Endometrium (tissue), 2 donors: ENCODE data around the gene NDUFB8.
"Not testable (repeated sequence)": the region's sequence is repeated elsewhere in the genome, so short reads cannot be mapped to it uniquely, and the experiment has no call there.

Experiments
- FAIRE-seq: peaks from 2 replicates; lab custom pipeline; 2012; peaks lifted over from hg19 to GRCh38; lab: Jason Lieb, UNC
- donor health status: control.
- donor health status: control.

The NDUFB8 gene

DNA sequence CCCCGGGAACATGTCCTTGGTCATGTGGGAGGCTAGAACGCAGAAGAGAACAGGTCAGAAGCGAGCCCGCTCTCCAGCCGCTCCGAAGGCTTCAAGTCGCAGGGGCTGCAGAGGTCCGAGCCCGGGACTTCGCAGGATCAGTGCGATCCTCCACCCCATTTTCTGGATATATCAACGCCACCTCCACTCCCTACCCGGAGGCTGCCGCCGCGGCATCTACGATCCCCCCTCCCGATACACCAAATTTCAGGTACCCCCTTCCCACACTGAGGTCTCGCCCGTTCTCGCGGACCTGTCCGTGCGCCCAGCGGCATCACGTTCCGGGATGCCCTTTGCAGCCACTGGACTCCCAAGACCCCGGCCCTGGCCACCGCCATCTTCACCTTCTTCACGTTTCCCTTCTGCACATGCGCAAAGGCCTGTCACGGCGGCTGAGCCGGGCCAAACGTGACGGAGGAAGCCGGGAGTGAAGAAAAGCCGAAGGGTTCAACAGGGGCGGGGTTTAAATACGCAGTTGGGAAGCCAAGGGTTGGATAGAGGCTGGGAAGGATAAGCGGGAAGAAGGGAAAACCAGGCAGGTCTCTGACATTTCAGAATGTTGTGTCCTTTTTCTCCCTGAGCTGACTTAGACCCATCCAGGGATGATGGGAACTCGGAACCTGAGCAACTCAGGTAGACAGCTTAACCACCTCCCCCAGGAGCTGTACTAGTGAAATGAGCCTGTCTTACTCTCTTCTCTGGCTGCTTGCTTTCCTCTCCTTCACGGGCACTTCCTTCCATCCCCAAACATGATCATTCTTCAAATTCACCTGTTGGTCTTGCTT, at the start of gene NDUFB8:
Gene NDUFB8 (minus strand): TSS at position 397 of the 824 bp plus-strand sequence. CDS start 20 bp downstream, at position 377.
- no peak for FAIRE-seq

DNA sequence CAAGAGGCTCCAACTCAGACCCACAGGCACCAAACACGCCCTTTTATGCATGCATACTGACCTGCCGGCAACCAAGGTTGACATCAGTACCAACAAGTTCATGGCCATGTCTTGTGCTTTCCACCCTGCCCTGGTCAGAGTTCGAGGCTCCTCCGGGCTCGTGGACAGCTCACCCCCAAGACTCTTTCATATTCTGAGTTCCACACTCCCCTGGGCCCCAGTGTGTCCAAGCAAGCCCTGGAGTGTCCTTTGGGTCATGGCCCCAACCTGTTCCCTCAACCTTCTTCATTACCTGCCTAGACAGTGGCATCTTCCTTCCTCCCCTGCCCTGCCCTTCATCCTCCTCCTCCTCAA, 46.6 kb upstream of the NDUFB8 start:
- FAIRE-seq = no peak

DNA sequence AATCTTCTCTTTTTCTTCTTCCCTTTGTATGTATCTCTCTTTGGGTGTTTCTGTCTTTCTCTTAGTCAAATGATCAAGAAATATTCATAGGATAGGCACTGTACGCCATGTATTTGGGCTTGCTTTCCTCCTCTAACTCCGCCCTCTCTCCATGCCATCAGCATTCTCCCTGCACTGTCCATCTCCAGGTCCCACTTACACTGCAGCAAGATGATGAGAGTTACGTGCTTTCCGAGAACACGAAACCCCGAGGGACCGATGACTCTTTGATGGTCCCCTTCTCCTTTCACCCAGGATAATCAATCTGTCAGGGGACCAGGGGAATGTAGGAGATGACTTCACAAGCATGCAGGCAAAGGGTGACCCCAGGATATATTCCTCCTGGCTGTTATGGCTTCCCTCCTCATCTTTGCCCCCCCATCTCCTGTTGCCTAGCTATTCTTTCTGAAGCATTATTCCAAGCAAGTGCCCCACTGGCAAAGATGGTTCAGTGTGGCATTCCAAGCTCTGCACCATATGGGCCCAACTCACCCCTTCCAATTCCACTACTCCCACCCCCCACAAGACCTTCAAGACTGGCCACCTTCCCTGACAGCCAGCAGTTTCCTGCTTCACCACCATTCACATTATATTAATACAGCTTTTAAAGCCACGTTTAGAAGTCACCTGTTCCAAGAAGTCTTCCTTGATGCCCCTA, 46.1 kb upstream of the NDUFB8 start:
- FAIRE-seq = no peak

DNA sequence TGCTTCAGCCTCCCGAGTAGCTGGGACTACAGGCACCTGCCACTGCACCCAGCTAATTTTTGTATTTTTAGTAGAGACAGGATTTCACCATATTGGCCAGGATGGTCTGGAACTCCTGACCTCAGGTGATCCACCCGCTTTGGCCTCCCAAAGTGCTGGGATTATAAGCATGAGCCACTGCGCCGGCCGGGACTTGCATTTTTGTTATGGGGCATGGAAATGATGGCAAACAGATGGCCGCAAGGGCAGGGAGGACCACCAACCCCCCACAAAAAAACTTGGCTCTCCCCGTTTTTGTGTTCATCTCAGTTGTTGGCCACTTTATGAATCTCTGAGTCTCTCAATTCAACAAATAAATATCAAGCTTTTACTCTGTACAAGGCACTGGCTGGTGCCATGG, 45.5 kb upstream of the NDUFB8 start:
- FAIRE-seq = not testable (repeated sequence)

DNA sequence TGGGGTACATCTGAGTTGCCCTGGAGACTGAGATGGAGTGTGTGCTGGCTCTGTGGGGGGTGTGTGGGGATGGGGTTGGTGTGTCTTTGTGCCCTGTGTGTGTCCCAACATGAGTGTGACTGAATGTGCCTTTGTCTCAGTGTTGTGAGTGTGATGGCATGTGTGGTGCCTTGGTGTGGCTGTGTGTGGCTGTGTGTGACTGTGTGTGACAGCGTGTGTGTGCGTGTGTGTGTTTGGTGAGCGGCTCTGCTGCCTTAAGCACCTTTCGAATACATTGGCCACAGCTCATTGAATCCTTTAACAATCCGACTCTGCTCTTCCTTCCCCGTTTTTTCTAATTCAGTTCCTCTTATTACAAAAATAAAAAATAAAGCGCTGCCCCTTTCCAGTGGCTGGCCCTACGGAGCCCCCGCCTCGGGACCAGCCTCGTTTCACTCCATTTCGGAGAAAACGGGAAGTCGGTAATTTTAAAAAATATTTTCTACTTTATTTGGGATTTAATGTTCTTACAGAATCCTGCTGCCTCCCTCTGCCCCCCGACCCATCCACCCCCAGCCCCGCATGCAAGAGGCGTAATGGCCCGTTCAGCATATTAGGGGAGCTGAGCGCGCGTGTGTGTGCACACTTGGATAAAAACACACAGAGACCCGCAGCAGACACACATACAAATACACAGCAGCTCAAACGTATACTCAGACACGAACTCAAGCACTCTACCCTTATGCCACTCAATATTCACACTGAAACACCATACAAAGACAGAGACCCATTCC, 41.6 kb upstream of the NDUFB8 start:
- FAIRE-seq = no peak

DNA sequence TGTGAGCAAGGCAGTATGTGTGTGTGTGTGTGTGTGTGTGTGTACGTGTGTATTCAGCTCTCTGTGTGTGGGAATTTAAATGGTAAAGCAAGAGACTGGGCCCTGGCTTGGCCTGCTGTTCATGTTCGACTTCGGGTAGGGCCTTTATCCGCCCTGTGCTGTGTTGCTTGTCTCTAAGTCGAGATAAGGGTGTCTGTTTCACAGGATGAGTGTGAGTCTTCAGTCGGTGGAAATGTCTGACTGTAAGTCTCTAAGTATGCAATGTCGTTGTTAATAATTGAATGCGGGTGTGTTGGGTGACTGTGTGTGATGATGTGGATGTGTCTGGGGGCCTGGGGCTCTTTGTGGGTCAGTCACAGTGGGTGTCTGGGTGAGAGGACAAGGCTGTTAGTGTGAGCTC, 40.8 kb upstream of the NDUFB8 start:
- no peak for FAIRE-seq

DNA sequence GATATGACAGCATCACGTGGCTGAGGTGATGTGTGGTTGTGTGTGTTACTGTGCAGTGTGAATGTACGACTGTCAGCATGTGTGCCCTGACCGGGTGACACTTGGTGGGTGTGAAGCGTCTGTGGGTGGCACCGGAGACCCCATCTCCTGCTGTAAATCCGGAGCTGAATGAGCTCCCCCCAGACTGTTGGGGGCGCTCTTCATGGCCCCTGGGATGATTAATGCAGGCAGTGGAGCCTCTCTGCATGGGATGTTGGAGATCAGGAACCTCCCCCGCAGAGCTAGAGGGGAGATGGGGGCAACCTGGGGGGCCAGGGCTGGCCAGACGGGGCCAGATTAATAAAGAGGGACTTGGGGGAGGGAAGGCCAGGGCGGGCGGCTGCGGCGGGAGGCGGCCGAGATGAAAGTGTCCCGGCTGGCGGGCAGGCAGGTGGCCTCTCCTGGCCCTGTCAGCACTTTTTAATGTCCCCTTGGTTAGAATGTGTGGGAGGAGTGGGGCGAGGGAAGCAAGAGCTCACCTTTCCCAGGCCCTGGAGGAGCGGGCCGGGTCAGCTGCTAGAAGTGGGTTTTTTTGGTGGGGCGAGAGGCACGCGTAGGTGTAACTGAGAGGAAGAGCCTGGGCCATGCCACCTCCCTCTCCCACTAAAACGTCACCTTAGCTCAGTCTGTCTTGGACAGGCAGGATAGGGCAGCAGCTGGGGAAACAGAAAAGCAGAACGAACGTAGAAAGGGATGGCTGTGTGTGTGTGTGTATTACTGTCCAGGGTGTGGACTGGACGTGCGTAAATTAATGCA, 40.2 kb upstream of the NDUFB8 start:
- FAIRE-seq = no peak

DNA sequence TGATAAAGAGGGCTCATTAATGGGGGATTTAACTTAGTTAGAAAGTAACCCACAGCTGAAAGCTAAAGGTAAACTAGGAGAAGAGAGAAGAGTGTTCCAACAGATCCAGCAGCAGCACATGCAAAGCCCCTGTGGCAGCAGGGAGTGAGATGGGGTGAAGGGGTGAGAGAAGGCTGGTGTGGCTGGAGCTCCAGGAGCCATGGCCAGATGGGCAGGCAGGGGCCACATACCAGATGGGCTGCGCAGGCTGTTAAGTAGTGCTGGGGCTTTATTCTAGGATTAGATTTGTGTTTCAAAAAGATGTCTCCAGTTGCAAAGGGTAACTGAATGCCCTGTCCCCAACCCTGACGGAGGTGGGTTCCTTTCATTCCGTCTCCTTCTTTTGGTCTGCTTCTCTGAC, 39.2 kb upstream of the NDUFB8 start:
- no peak for FAIRE-seq

DNA sequence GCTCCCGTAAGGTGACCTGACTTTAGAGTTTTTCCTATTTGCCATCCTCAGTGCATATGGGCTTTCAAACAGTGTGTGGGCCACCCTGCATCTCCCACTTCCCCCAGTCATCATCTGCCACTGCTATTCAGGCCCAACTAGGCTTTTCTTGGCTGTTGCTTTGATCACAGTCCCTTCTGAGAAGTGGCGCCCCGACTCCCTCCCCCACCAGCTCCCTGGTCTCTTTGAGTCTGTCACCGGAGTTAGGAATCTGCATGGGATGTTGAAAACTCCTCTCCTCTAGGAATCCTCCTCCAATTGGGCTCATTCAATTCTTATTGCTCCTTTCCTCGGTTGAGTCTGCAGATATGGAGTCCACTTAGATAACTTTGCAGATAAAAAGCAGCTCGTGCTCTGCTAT, 38.2 kb upstream of the NDUFB8 start:
- FAIRE-seq = no peak

DNA sequence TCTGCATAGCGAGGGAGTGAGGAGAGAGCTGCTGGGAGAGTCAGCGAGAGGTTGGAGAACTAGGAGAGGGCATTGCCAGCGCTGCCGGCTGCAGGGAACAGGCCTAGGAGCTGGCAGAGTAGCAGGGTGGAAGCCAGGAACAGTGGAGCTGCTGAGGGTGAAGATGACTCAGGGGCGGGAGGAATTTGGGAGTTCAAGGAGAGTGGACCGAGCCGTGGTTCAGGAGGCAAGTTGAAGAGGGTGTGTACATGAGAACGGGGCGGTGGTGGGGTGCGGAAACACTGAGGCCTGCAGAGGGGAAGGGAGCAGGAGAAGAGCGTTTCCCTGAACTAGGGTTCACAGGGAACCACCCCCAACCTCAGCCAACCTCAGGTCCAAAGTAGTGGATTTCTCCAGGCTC, 37.6 kb upstream of the NDUFB8 start:
- no peak for FAIRE-seq

DNA sequence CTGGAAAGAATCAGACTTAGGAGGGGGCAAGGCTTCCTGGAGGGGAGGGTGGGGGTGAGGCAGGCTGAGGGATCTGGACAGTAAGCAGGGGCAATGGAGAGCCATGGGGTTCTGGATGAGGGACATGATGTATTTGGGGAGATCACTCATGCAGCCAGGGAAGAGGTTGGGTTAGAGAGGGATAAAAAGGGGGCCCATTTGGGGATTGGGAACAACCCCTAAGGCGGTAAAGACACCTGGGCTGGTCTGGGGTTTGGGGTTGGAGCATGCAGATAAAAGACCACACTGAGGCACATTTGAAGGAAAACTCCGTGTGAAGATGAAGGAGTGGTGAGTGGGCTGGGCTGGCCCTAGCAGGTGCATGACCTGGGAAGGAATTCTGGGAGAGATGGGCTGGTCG, 36.9 kb upstream of the NDUFB8 start:
- no peak for FAIRE-seq

DNA sequence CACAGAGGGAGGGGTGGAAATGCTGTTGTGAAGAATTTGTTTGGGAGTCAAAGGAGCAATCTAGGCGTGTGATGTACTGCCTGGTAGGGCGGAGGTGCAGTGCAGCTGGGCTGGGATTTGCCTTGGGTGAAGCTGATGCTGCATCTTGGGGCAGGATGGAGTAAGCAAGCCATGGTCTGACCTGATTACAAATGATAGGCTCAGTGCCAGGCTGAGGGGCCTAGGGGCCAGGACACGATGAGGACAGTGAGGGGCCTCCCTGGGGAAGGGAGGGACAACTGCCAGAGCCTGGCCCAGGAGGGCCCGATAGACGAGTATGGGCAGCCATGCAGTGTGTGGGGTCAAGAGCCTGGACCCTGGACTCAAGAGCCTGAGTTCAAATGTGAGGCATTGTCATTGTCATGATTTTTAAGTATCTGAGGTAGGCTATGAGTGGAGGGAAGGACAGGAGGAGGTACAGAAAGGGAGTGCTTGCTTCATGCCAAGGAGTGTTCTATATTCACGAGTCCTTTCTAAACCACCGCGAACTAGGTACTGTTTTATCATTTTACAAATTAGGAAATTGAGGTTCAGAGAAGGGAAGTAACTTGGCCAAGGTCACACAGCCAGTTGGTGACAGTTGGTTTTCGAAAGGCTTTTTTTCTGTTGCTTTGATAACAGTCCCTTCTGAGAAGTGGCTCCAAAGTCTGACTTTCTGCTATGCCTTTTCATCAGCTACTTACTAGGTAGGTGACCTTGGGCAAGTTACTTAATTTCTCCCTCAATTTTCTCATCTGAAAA, 35.7 kb upstream of the NDUFB8 start:
- no peak for FAIRE-seq

DNA sequence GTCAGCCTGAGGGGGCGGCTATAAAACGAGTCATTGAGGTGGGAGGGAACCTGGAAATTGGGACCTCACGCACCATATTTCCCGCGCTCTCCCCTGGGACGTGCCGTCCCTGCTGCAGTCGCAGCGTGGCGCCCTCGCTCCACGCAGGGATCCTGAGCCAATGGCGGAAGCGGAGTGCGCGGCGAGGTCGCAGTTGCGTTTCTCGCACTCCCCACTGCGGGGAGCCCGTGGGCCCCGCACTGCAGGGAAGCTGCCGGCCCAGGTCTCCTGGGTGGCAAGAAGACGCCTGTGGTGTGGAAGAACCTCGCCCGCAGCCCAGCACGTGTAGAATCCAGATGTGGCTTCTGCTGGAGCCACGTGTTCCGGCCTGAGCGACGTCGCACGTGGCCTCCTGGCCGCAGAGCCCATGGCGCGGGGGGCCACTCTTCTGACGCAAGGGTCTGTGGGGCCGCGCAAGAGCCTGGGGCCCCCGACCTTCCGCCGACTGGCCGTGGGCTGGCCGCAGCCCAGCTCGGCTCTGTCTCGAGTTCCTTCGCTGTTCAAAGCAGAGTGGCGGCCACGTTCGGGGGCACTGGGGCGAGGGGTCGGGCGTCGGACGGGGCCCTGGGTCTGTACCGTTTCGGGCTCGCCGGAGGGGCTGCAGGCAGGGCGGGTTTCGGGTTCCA, 32.5 kb upstream of the NDUFB8 start:
- FAIRE-seq = no peak

DNA sequence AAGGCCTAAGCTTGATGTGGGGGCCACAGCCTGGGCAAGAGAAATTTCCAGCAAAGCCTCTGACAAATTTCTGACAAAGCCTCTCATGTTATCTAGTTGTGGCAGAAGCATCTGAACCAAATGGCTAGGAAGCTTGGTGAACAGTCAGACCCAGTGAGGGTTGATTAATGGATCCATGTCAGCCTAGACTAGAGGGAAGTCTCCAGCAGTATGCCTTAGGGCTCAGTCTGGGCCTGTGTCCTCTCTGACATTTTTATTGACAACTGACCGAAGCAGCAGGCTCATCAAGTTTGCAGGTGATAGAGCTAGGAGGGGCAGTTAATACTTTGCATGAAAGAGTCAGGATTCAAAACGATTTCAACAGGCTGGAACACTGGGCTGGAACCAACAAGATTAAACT, 31.3 kb upstream of the NDUFB8 start:
- no peak for FAIRE-seq

DNA sequence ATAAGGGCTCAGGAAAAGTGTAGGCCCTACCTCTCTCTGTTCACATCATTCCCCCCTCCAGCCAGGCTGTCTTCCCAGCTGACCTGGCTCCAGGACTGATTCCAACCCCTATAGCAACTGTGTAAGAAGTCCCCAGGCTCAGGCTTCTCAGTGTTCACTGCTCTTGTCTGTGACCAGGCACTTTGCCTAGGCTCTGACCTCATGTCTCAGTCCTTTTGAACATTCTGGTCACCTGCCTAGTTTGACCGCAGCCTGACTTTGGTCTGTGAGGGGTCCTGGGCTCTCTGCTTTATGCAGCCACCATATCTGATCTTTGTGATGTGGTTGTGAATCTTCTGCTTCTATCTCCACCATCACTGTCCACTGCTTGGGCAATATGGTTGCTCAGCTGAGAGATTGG, 30.6 kb upstream of the NDUFB8 start:
- FAIRE-seq = no peak

DNA sequence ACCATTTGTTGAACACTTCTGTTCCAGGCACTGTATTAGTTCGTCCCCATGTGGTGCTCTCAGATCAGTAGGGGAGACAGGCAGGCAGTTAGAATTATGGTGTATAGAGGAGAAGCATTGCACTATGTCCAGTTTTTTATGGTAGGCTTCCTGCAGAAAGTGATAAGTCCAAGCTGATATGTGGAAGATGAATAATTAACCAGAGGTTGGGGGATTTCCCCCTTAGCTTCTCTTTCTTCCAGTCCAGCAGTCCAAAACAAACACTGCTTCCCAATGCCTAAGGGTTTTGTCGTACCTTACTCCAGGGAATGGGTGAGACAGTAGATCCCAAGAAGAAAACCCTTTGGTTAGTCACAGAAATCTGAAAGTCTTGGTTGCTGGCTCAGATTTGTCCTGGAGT, 25.2 kb upstream of the NDUFB8 start:
- FAIRE-seq = no peak

DNA sequence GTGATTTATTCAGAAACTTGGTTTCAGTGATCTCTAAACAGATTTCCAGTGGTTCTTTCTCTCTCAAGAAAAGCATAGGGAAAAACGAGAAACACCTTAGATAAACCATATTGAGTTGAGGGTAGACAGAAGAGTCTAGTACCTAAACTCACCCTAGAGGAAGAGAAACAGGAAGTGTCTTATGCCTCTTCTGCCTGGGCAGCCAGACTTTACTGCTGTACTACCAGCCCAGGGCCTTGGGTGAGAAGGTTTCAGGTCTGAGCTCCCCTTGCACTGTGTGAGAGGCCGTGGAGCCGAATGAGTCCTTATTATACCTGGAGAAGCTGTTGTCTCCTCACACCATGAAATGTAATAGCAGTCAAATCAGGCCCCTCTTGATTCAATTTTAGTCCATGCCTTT, 24.3 kb upstream of the NDUFB8 start:
- no peak for FAIRE-seq

DNA sequence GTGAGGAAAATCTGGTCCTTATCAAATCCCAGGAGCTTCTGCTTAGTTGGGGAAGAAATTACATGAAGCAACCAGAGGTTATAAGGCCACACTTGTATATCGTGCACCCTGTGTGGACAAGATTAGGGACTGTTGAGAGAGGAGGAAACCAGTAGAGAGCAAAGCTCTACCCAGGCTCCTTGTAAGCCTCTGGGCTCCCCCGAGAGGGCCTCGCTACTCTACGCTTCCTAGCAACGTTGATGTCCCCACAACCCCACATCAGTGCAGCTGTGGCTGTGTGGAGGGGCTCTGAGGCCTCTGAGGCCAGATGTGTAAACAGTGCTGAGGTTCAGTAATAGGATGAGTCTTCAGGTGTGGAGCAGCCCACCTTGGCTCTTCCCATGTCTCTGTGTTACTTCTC, 22.1 kb upstream of the NDUFB8 start:
- FAIRE-seq = no peak

DNA sequence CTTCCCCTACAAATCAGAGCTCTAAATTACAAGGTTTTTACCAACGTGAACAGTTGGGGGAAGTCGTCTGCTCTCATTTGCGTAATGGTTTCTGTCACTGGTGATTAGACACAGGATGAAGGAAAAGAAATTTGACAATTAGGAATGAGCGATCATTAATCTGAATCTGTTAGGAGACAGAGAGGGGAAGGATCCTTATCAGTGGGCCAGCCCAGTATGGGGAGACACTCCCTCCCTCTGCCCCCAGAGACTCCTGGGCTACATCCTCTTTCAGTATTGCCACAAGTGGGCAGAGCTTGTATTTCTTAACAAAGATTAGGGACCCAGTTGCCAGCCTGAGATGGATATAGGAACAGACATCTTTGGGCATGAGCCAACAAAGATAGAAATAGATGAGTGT, 21.5 kb upstream of the NDUFB8 start:
- FAIRE-seq = no peak

DNA sequence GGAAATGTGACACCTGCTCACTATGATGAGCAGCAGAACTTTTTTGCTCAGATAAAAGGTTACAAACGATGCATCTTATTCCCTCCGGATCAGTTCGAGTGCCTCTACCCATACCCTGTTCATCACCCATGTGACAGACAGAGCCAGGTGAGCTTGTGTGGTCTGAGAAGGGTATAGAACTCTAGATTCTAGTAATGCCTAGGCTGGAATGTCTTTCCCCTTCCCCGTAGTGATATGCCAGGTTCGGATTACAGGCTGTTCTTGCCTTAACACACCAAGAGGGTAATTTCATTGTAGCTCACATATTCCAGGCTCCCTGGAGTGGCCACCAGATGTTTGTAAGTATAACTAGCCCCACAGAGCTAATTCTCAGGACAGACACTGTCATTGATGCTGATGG, 15.3 kb upstream of the NDUFB8 start:
- FAIRE-seq = no peak

DNA sequence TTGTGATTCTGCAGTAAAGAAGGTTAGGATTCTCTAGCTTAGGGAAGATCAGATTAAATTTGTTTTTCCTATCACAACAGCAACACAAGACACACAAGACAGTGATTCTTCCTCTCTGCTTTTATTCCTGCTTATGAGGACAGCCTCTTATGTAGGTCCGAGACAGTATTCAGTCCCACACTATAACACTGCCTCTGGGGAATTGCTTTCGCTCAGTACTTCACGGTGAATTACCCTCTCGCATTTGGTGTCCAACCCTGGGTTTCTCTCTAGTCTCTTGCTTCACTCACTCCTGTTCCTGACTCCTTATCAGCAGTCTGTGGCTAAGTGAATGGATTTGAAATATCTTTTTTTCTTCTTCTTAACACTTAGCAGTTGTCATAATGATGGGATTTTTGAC, 7.8 kb upstream of the NDUFB8 start:
- FAIRE-seq = no peak
